SK-N-SH (cell line): ENCODE measurements around the gene SLCO2A1. TPM values are rescaled to one million over a fixed set of nuclear protein-coding genes. Genes with fewer than 3 reads are reported as not detected.

Experiments used
- CTCF ChIA-PET: fragments of 300-600, 350-600 bp; formaldehyde crosslinking; extraction: SDS; loops from one replicate; lab custom pipeline; 2021; lab: Yijun Ruan, JAX
- POLR2A ChIA-PET: fragments of 350-600 bp; sonication (Branson Sonifier 250); formaldehyde crosslinking; extraction: SDS; loops from one replicate; lab custom pipeline; 2020; ENCODE audit warnings: antibody characterized with exemption, inconsistent platforms; lab: Yijun Ruan, JAX
- DNase-seq: peaks from one replicate; pipeline ENCODE4 v3.0.0; 2012
- H2AFZ ChIP-seq: fragments of 200-600 bp; sonication (generic); 2 replicates; pipeline ENCODE4 v1.8.1; 2016; ENCODE audit warnings: antibody characterized with exemption, mild to moderate bottlenecking, low read depth
- H3F3A ChIP-seq: fragments of 200-600 bp; sonication (generic); replicated peaks from 2 replicates; pipeline ENCODE3; 2016; ENCODE audit warnings: antibody characterized with exemption, mild to moderate bottlenecking; ENCODE audit not compliant: insufficient read depth
- H3K27ac ChIP-seq, 2 experiments: fragments of 200-500 bp in 1 of 2; fragments of 200-600 bp in 1 of 2; sonication (Bioruptor generic) in 1 of 2; sonication (generic), shearing (Covaris generic) in 1 of 2; 2 replicates each; pipeline versions ENCODE4 v1.5.1 to v1.6.1; 2014 to 2016; ENCODE audit warnings: low read depth in 2 of 2, inconsistent platforms in 1 of 2, low read length in 1 of 2, mild to moderate bottlenecking in 1 of 2, mixed read lengths in 1 of 2
- H3K27me3 ChIP-seq: fragments of 200-600 bp; sonication (generic), shearing (Covaris generic); 2 replicates; pipeline ENCODE4 v1.6.1; 2016; ENCODE audit warnings: mixed run types; ENCODE audit not compliant: insufficient read depth
- H3K36me3 ChIP-seq, 2 experiments: fragments of 200-500 bp in 1 of 2; fragments of 200-600 bp in 1 of 2; sonication (Bioruptor generic) in 1 of 2; sonication (generic) in 1 of 2; replicated peaks in 1 of 2; 2 replicates each; pipeline versions ENCODE3 to v1.5.1; 2014 to 2016; ENCODE audit warnings: low read length in 1 of 2, mild to moderate bottlenecking in 1 of 2; ENCODE audit not compliant: insufficient read depth in 2 of 2, control insufficient read depth in 1 of 2
- H3K4me1 ChIP-seq, 2 experiments: fragments of 200-500 bp in 1 of 2; fragments of 200-600 bp in 1 of 2; sonication (Bioruptor generic) in 1 of 2; sonication (generic), shearing (Covaris generic) in 1 of 2; 2 replicates each; pipeline versions ENCODE4 v1.5.1 to v1.6.1; 2014 to 2016; ENCODE audit warnings: low read depth in 1 of 2, low read length in 1 of 2, mixed run types in 1 of 2; ENCODE audit not compliant: insufficient read depth in 2 of 2, control insufficient read depth in 1 of 2
- H3K4me2 ChIP-seq: fragments of 200-600 bp; sonication (generic), shearing (Covaris generic); 2 replicates; pipeline ENCODE4 v1.6.1; 2017; ENCODE audit warnings: mixed run types
- H3K4me3 ChIP-seq, 2 experiments: fragments of 200-500 bp in 1 of 2; fragments of 200-600 bp in 1 of 2; sonication (Bioruptor generic) in 1 of 2; sonication (generic), shearing (Covaris generic) in 1 of 2; 2 replicates each; pipeline versions ENCODE4 v1.5.1 to v1.8.1; 2014 to 2016; ENCODE audit warnings: low read depth in 2 of 2, inconsistent platforms in 1 of 2, low read length in 1 of 2, mild to moderate bottlenecking in 1 of 2, mixed read lengths in 1 of 2, moderate library complexity in 1 of 2
- H3K79me2 ChIP-seq: fragments of 200-600 bp; sonication (generic); 2 replicates; pipeline ENCODE4 v1.8.1; 2017; ENCODE audit warnings: mild to moderate bottlenecking; ENCODE audit not compliant: insufficient read depth
- H3K9ac ChIP-seq: fragments of 200-600 bp; sonication (generic); 2 replicates; pipeline ENCODE4 v1.6.1; 2017; ENCODE audit warnings: mixed run types
- H3K9me2 ChIP-seq: fragments of 200-600 bp; sonication (generic); 2 replicates; pipeline ENCODE4 v1.6.1; 2017; ENCODE audit warnings: mixed run types
- H3K9me3 ChIP-seq: fragments of 200-600 bp; sonication (generic); 2 replicates; pipeline ENCODE4 v1.6.1; 2017; ENCODE audit warnings: mixed run types, mild to moderate bottlenecking, moderate library complexity
- H4K20me1 ChIP-seq: fragments of 200-600 bp; sonication (generic); 2 replicates; pipeline ENCODE4 v1.6.1; 2017; ENCODE audit warnings: mild to moderate bottlenecking, mixed run types; ENCODE audit not compliant: insufficient read depth
- CHD2 ChIP-seq: fragments of 150-350 bp; IDR thresholded peaks from 2 replicates; pipeline ENCODE4 v1.6.1; 2018; ENCODE audit warnings: low read length; ENCODE audit not compliant: partially characterized antibody
- FOXJ3 ChIP-seq: sonication (generic); formaldehyde crosslinking; IDR thresholded peaks from 2 replicates; pipeline ENCODE4 v1.5.1; 2020; ENCODE audit warnings: mild to moderate bottlenecking, missing genetic modification reagents
- FOXM1 ChIP-seq: IDR thresholded peaks from 2 replicates; pipeline ENCODE4 v1.4.0; 2012; ENCODE audit warnings: low read depth, mild to moderate bottlenecking
- GABPA ChIP-seq: IDR thresholded peaks from 2 replicates; pipeline ENCODE4 v1.4.0; 2012; ENCODE audit warnings: low read depth, mild to moderate bottlenecking
- GATA2 ChIP-seq: sonication (generic); formaldehyde crosslinking; IDR thresholded peaks from 2 replicates; pipeline ENCODE4 v1.5.0; 2020; ENCODE audit warnings: mild to moderate bottlenecking, missing genetic modification reagents
- JUND ChIP-seq: IDR thresholded peaks from 2 replicates; pipeline ENCODE4 v1.4.0; 2012
- MEF2A ChIP-seq: IDR thresholded peaks from 2 replicates; pipeline ENCODE4 v1.4.0; 2012; ENCODE audit warnings: low read depth, borderline replicate concordance
- MXI1 ChIP-seq: IDR thresholded peaks from 2 replicates; pipeline ENCODE4 v1.6.1; 2012; ENCODE audit warnings: mild to moderate bottlenecking, low read depth, low read length, improper control_type of control experiment
- NRF1 ChIP-seq: IDR thresholded peaks from 2 replicates; pipeline ENCODE4 v1.6.1; 2012; ENCODE audit warnings: low read depth, mild to moderate bottlenecking, low read length
- POLR2AphosphoS5 ChIP-seq: IDR thresholded peaks from 2 replicates; pipeline ENCODE4 v1.6.1; 2012; ENCODE audit warnings: low read depth, low read length
- RCOR1 ChIP-seq: fragments of 150-350 bp; IDR thresholded peaks from 2 replicates; pipeline ENCODE4 v1.6.1; 2017; ENCODE audit warnings: antibody characterized with exemption, low read length
- RFX5 ChIP-seq: IDR thresholded peaks from 2 replicates; pipeline ENCODE4 v1.6.1; 2012; ENCODE audit warnings: mild to moderate bottlenecking, improper control_type of control experiment, low read length
- TAF1 ChIP-seq: IDR thresholded peaks from 2 replicates; pipeline ENCODE4 v1.6.1; 2012; ENCODE audit warnings: low read depth, mild to moderate bottlenecking, low read length, moderate library complexity, borderline replicate concordance
- TCF12 ChIP-seq: IDR thresholded peaks from 2 replicates; pipeline ENCODE4 v1.4.0; 2012
- TEAD4 ChIP-seq: IDR thresholded peaks from 2 replicates; pipeline ENCODE4 v1.4.0; 2012; ENCODE audit warnings: mild to moderate bottlenecking, borderline replicate concordance; ENCODE audit not compliant: insufficient read depth
- YY1 ChIP-seq: IDR thresholded peaks from 2 replicates; pipeline ENCODE4 v1.4.0; 2012; ENCODE audit warnings: low read depth, mild to moderate bottlenecking
- WGBS: methylation state at CpG from one replicate; pipeline ENCODE4 v1.1.6; 2017; ENCODE audit warnings: low lambda C conversion rate; 5-methylcytosine and 5-hydroxymethylcytosine counted together
- polyA plus RNA-seq, 3 experiments: library from polyadenylated mRNA; depleted of rRNA; stranded (reverse); fragments of >200 nt; gene quantifications; 2 replicates each; pipeline ENCODE4 v1.2.3, GENCODE V29; 2012
- TF ChIP-seq, protein P1 (sequence below): IDR thresholded peaks from 2 replicates; pipeline ENCODE4 v1.4.0; 2012; ENCODE audit warnings: low read depth, borderline replicate concordance
- TF ChIP-seq, protein P2 (sequence below): IDR thresholded peaks from 2 replicates; pipeline ENCODE4; 2012
- TF ChIP-seq, protein P3 (sequence below): fragments of 150-350 bp; IDR thresholded peaks from 2 replicates; pipeline ENCODE4 v1.6.1; 2017; ENCODE audit warnings: antibody characterized with exemption, low read length, low read depth, borderline replicate concordance

SLCO2A1 gene
- polyA plus RNA-seq, 1 of the 3 experiments (the other 2 are of a cell fraction), result 9.3 TPM

DNA sequence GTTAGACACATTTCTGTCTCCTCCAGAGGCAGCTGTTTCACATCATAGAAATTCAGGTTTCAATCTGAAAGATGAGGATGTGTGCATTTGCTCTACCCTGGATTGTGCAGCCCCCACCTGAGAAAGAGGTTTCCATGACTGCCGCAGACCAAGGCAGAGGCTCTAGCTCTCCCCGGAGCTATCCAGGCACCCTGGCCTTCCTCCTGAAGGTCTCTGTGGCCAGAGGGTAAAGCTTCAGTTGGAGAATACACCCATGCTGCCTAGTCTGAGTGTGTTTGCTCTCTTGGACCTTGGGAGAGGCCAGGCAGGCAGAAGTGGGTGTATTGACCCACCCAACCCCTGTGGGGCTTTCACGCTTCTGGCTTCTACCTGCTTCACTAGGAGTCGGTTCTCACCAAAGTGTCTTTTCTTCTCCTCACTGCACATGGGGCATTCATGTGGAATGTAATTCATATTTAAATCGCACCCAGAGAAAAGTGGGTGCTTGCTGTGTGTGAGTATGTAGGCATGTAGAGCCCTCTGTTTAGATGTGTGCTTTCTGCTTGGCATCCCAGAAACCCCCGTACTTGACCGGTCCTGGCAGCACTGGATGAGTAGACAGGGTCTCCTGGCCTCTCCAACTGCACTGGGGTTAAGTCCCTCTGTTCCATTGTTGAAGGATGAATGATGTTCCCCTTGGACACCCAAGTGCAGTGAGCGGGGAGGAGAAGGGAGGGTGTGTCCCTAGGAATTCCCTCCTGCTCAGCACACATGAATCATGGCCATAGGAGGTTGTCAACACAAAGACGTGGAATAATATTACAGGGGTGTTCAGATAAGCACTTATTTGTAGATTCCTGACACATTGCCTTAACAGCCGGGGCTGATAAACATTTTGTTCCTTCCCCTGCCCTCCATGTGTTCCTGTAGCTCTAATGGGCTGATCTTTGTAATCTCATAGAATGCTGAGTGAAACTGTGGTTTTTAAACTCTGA lies 113.8 kb downstream of the SLCO2A1 start:
- no peaks in the 10 kb centered on the region for H4K20me1 ChIP-seq
- TF ChIP-seq TAF1 (no peak), RFX5 (no peak), CHD2 (no peak), YY1 (no peak), GABPA (no peak), TCF12 (no peak), MXI1 (no peak), MEF2A (no peak), GATA2 (CRISPR knock-in tag) (no peak), POLR2AphosphoS5 (no peak), JUND (no peak), FOXJ3 (no peak), RCOR1 (no peak), FOXM1 (no peak), TEAD4 (no peak), NRF1 (no peak)
- TF ChIP-seq, protein P1, sequence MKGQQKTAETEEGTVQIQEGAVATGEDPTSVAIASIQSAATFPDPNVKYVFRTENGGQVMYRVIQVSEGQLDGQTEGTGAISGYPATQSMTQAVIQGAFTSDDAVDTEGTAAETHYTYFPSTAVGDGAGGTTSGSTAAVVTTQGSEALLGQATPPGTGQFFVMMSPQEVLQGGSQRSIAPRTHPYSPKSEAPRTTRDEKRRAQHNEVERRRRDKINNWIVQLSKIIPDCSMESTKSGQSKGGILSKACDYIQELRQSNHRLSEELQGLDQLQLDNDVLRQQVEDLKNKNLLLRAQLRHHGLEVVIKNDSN, result no peak
- TF ChIP-seq, protein P2, sequence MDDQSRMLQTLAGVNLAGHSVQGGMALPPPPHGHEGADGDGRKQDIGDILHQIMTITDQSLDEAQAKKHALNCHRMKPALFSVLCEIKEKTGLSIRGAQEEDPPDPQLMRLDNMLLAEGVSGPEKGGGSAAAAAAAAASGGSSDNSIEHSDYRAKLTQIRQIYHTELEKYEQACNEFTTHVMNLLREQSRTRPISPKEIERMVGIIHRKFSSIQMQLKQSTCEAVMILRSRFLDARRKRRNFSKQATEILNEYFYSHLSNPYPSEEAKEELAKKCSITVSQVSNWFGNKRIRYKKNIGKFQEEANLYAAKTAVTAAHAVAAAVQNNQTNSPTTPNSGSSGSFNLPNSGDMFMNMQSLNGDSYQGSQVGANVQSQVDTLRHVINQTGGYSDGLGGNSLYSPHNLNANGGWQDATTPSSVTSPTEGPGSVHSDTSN, result no peak
- TF ChIP-seq, protein P3, sequence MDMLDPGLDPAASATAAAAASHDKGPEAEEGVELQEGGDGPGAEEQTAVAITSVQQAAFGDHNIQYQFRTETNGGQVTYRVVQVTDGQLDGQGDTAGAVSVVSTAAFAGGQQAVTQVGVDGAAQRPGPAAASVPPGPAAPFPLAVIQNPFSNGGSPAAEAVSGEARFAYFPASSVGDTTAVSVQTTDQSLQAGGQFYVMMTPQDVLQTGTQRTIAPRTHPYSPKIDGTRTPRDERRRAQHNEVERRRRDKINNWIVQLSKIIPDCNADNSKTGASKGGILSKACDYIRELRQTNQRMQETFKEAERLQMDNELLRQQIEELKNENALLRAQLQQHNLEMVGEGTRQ, result no peak
- no peak overlapping the region for H3K27ac ChIP-seq
- WGBS, result 67% methylated on average over 10 of the region's 10 CpGs
- no peak overlapping the region for H3K4me2 ChIP-seq
- no peak for DNase-seq
- no peaks in the 10 kb centered on the region for H3K9me3 ChIP-seq
- no peaks in the 10 kb centered on the region for H3K9me2 ChIP-seq
- no peaks in the 10 kb centered on the region for H3K4me1 ChIP-seq
- peaks cover 4% of the 10 kb centered on the region; the same call in 1 of the 2 replicates for H3K27me3 ChIP-seq
- H3K36me3 ChIP-seq, result no peaks in the 10 kb centered on the region
- no peaks in the 10 kb centered on the region for H3F3A ChIP-seq
- CTCF ChIA-PET, result interaction anchor here (0.5 to 1.5 kb wide), 3 partner anchors 9 to 144 kb away, joined by 3 to 5 read pairs (median 4); no protein-coding TSS in a partner anchor
- H3K4me3 ChIP-seq, result no peak overlapping the region
- no peaks in the 10 kb centered on the region for H3K79me2 ChIP-seq
- no peak overlapping the region for H3K9ac ChIP-seq
- no peak overlapping the region for H2AFZ ChIP-seq
- POLR2A ChIA-PET, result no interaction called here
